ENCODE results near the gene LDLRAD4. TPM values are rescaled to one million over a fixed set of nuclear protein-coding genes. Genes with fewer than 3 reads are reported as not detected.
"Not testable (repeated sequence)": the region's sequence is repeated elsewhere in the genome, so short reads cannot be mapped to it uniquely, and the experiment has no call there.

The LDLRAD4 gene
- total RNA-seq, 1 experiment from 2014 or later: 204 TPM

GRCh38 chr18:13695337-13695736 is 476.8 kb downstream of the LDLRAD4 start:
- H3K27me3 ChIP-seq (ENCODE audit: low read length); H3K4me2 ChIP-seq (ENCODE audit: low read depth, low read length, poor library complexity, severe bottlenecking); H3K27ac ChIP-seq (ENCODE audit: low read length); H3K9me2 ChIP-seq (replicated peaks; ENCODE audit: insufficient read depth, low read length); H3K9ac ChIP-seq (ENCODE audit: low read length); H3K4me3 ChIP-seq (ENCODE audit: low read length); H3K9me3 ChIP-seq (ENCODE audit: low read length); H3K4me1 ChIP-seq (ENCODE audit: low read length); H4K20me1 ChIP-seq (ENCODE audit: insufficient read depth, low read depth, low read length); DNase-seq; H3K36me3 ChIP-seq (ENCODE audit: insufficient read depth, low read length); H2AFZ ChIP-seq (ENCODE audit: low read length): not testable (repeated sequence)
- peaks cover 77% of the 10 kb centered on the region for H3K79me2 ChIP-seq (ENCODE audit: low read length)

GRCh38 chr18:13696961-13697360 is 478.4 kb downstream of the LDLRAD4 start:
- Histone ChIP-seq H3K36me3 (ENCODE audit: insufficient read depth, low read length) (peaks cover 6% of the 10 kb centered on the region; the same call in 1 of the 2 replicates), H3K4me3 (ENCODE audit: low read length) (no peak overlapping the region), H4K20me1 (ENCODE audit: insufficient read depth, low read depth, low read length) (no peaks in the 10 kb centered on the region), H3K79me2 (ENCODE audit: low read length) (peaks cover 83% of the 10 kb centered on the region), H3K9me2 (replicated peaks; ENCODE audit: insufficient read depth, low read length) (no peaks in the 10 kb centered on the region), H2AFZ (ENCODE audit: low read length) (no peak overlapping the region), H3K9ac (ENCODE audit: low read length) (no peak overlapping the region), H3K27ac (ENCODE audit: low read length) (no peak overlapping the region), H3K4me1 (ENCODE audit: low read length) (peaks cover 21% of the 10 kb centered on the region), H3K4me2 (ENCODE audit: low read depth, low read length, poor library complexity, severe bottlenecking) (no peak overlapping the region), H3K27me3 (ENCODE audit: low read length) (no peaks in the 10 kb centered on the region), H3K9me3 (ENCODE audit: low read length) (peaks cover 4% of the 10 kb centered on the region)
- no peak for DNase-seq

GRCh38 chr18:13700153-13700552 is 481.6 kb downstream of the LDLRAD4 start:
- H3K9ac ChIP-seq (ENCODE audit: low read length): no peak overlapping the region
- DNase-seq: peak; percentile 71
- peaks cover 98% of the 10 kb centered on the region for H3K79me2 ChIP-seq (ENCODE audit: low read length)
- no peaks in the 10 kb centered on the region for H3K27me3 ChIP-seq (ENCODE audit: low read length)
- H3K36me3 ChIP-seq (ENCODE audit: insufficient read depth, low read length): peaks cover 10% of the 10 kb centered on the region; the same call in 1 of the 2 replicates
- no peak overlapping the region for H3K4me3 ChIP-seq (ENCODE audit: low read length)
- peaks cover 24% of the 10 kb centered on the region for H3K9me3 ChIP-seq (ENCODE audit: low read length)
- H3K27ac ChIP-seq (ENCODE audit: low read length): peak overlapping the region; percentile 55
- no peaks in the 10 kb centered on the region for H4K20me1 ChIP-seq (ENCODE audit: insufficient read depth, low read depth, low read length)
- H2AFZ ChIP-seq (ENCODE audit: low read length): no peak overlapping the region
- peak overlapping the region; percentile 12 for H3K4me2 ChIP-seq (ENCODE audit: low read depth, low read length, poor library complexity, severe bottlenecking)
- H3K9me2 ChIP-seq (replicated peaks; ENCODE audit: insufficient read depth, low read length): no peaks in the 10 kb centered on the region
- peaks cover 22% of the 10 kb centered on the region for H3K4me1 ChIP-seq (ENCODE audit: low read length)

Small RNAs within 50 kb of the gene (small RNA-seq; reads per million reads assigned to genes)
- gene MIR4526 (not detected), gene MIR5190 (not detected)

Other genes with a start within 250 kb of the LDLRAD4 start
- gene CEP192, start 227.4 kb upstream of the LDLRAD4 start, total RNA-seq (2014; rRNA removed; shearing (Covaris generic); ENCODE audit: low replicate concordance): 28.9 and 37.9 TPM in 2 replicates

Data from Karpas-422 (cell line).